ENCODE data around the gene ANKRD10. TPM values are rescaled to one million over a fixed set of nuclear protein-coding genes. Genes with fewer than 3 reads are reported as not detected.

ANKRD10 gene
- total RNA-seq, 1 experiment from 2014 or later, result 219 TPM

- ChIA-PET POLR2A (no interaction called here), CTCF (interaction anchor here (2.8 to 4.1 kb wide), 2 partner anchors 8 to 278 kb away, joined by 15 to 25 read pairs; partner anchors contain the start of gene ANKRD10)
- Mint-ChIP-seq H3K36me3 (no peaks in the 10 kb centered on the region), H3K27ac (no peak overlapping the region), H3K4me3 (no peak overlapping the region), H3K27me3 (ENCODE audit: low read depth) (peaks cover 8% of the 10 kb centered on the region; the same call in 1 of the 2 replicates), H3K9me3 (no peaks in the 10 kb centered on the region), H3K4me1 (peaks cover 28% of the 10 kb centered on the region)
- DNase-seq (ENCODE audit: low spot score) (no peak), ATAC-seq (no peak)
- TF ChIP-seq ERG (CRISPR knock-in tag; IDR thresholded peaks at IDR 0.05) (no peak), SP1 (CRISPR knock-in tag; conservative IDR thresholded peaks at IDR 0.05) (no peak), ZNF317 (CRISPR knock-in tag; IDR thresholded peaks at IDR 0.05; ENCODE audit: borderline replicate concordance, low read depth) (no peak), ZSCAN18 (CRISPR knock-in tag; IDR thresholded peaks at IDR 0.05) (no peak), ZNF532 (CRISPR knock-in tag; IDR thresholded peaks at IDR 0.05; ENCODE audit: borderline replicate concordance) (no peak), IRF1 (CRISPR knock-in tag; IDR thresholded peaks at IDR 0.05) (no peak), PRDM15 (CRISPR knock-in tag; IDR thresholded peaks at IDR 0.05) (no peak), NR1H2 (CRISPR knock-in tag; IDR thresholded peaks at IDR 0.05) (no peak), RORB (CRISPR knock-in tag; IDR thresholded peaks at IDR 0.05) (no peak), EMX1 (CRISPR knock-in tag; IDR thresholded peaks at IDR 0.05) (no peak), E2F4 (CRISPR knock-in tag; IDR thresholded peaks at IDR 0.05; ENCODE audit: borderline replicate concordance, low read depth) (no peak), FOXP1 (CRISPR knock-in tag; IDR thresholded peaks at IDR 0.05; ENCODE audit: borderline replicate concordance) (no peak), FOXJ3 (CRISPR knock-in tag; IDR thresholded peaks at IDR 0.05; ENCODE audit: borderline replicate concordance) (no peak), JUN (CRISPR knock-in tag; IDR thresholded peaks at IDR 0.05) (no peak), NFE2L1 (CRISPR knock-in tag; IDR thresholded peaks at IDR 0.05) (no peak), STAT6 (CRISPR knock-in tag; conservative IDR thresholded peaks at IDR 0.05; ENCODE audit: low read depth) (no peak), SMAD4 (CRISPR knock-in tag; IDR thresholded peaks at IDR 0.05) (no peak), MAX (CRISPR knock-in tag; IDR thresholded peaks at IDR 0.05) (no peak), NR3C1 (CRISPR knock-in tag; conservative IDR thresholded peaks at IDR 0.05; ENCODE audit: low read depth) (no peak), ELF4 (CRISPR knock-in tag; IDR thresholded peaks at IDR 0.05; ENCODE audit: low read depth) (no peak)
These were observed 8.2 kb upstream of the ANKRD10 start for GRCh38 chr13:110923086-110923485.
